ENCODE measurements around the gene RNH1. TPM values are rescaled to one million over a fixed set of nuclear protein-coding genes. Genes with fewer than 3 reads are reported as not detected.

RNH1 gene
- total and polyA plus RNA-seq, 10 of the 15 experiments (the other 5 are each of a cell fraction or from before 2014, with no cell fraction given) = 2.3 to 162 (median 72.1) TPM

DNA sequence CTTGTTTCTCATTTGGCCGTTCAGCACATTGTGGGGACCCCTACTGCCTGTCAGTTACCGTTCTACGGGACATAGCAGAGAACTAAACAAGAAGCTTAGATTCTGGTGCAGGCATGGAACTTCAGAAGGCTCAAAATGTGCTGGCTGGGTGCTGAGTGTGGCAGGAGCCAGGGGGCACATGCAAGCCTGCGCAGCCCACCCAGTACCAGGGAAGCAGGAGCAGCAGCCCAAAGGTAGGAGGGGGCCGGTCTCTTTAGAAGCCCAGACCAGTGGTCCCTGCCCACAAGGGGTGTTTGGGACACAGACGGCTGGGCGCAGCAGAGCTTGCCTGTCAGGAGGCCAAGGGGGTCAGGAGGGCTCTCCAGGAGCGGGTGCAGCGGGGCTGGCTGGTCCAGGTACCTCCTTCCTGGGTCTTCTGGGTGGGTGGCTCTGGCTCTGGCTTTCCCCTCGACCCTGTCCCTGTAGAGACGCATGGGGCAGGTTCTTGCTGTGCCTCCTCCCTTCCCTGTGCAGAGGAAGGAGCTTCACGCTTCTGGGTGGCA, 54.8 kb downstream of the RNH1 start (continued):
- TF ChIP-seq ATF7 (IDR thresholded peaks at IDR 0.05; ENCODE audit: low read depth) (no peak), CBX5 (IDR thresholded peaks at IDR 0.05; ENCODE audit: low read depth) (no peak), TCF12 (IDR thresholded peaks at IDR 0.05; ENCODE audit: low read depth, low read length) (no peak), BRCA1 (IDR thresholded peaks at IDR 0.05; ENCODE audit: low read depth, low read length) (no peak), SMC3 (IDR thresholded peaks at IDR 0.05; ENCODE audit: borderline replicate concordance, low read length) (no peak), EZH2 (IDR thresholded peaks at IDR 0.05; ENCODE audit: borderline replicate concordance, control insufficient read depth, low read depth, low read length) (no peak)

DNA sequence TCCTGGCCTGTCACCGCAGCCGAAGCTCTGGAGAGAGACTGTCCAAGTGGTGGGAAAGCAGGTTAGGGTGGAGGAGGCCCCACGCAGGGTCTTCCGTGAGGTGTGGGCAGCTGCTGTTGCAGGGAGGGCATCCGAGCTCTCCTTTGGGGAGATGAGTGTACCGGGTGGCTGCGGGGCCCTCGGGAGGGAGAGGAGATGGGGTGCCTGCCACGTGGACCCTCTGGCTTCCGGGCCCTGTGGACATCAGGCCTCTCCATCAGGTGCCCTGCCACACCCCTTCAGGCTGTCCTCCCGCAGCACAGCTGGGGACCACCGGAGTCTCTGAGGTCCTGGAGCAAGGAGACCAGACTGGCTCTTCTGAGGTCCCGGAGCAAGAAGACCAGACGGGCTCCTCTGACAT, 55.3 kb downstream of the RNH1 start:
- Histone ChIP-seq H3K4me3 (peak overlapping the region; percentile 82), H3K9me3 (replicated peaks; ENCODE audit: control insufficient read depth, insufficient read depth, low read length) (no peaks in the 10 kb centered on the region), H3K36me3 (ENCODE audit: control insufficient read depth in 2 of 2, insufficient read depth in 2 of 2, low read length in 1 of 2) (peaks cover 2 to 6% of the 10 kb centered on the region in 2 experiments; a peak in 3 of 4 replicates), H3K27ac (ENCODE audit: control insufficient read depth, insufficient read depth) (no peak overlapping the region), H2AFZ (ENCODE audit: control insufficient read depth, low read depth, low read length) (no peak overlapping the region), H3K4me2 (ENCODE audit: control insufficient read depth, insufficient read depth) (peak overlapping the region; percentile 96), H3K9ac (ENCODE audit: control insufficient read depth, insufficient read depth, low read length) (no peak overlapping the region), H4K20me1 (ENCODE audit: control insufficient read depth, insufficient read depth) (no peaks in the 10 kb centered on the region), H3K79me2 (ENCODE audit: control insufficient read depth, insufficient read depth, low read length) (peaks cover 14% of the 10 kb centered on the region), H3K27me3 (replicated peaks in 1 of 2; ENCODE audit: control insufficient read depth in 2 of 2, insufficient read depth in 2 of 2, low read length in 1 of 2) (no peaks in the 10 kb centered on the region), H3K4me1 (ENCODE audit: control insufficient read depth, insufficient read depth, low read length) (peaks cover 16% of the 10 kb centered on the region)
- intact Hi-C loops (cut with micrococcal nuclease; ENCODE audit: unreplicated experiment) (no loop called here), in situ Hi-C loops (cut with MboI) (loop anchor here (5.0 kb wide), 1 partner anchor 51 kb away; no protein-coding TSS in a partner anchor)
- TF ChIP-seq, protein P1, sequence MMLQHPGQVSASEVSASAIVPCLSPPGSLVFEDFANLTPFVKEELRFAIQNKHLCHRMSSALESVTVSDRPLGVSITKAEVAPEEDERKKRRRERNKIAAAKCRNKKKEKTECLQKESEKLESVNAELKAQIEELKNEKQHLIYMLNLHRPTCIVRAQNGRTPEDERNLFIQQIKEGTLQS (IDR thresholded peaks at IDR 0.05; ENCODE audit: borderline replicate concordance, extremely low read depth, low read depth, low read length) = no peak
- TF ChIP-seq TARDBP (IDR thresholded peaks at IDR 0.05; ENCODE audit: borderline replicate concordance) = no peak
- no peak for TF ChIP-seq YBX1 (IDR thresholded peaks at IDR 0.05)
- TF ChIP-seq NBN (IDR thresholded peaks at IDR 0.05) = no peak
- TF ChIP-seq BHLHE40 (IDR thresholded peaks at IDR 0.05; ENCODE audit: borderline replicate concordance in 1 of 2, low read depth in 2 of 2, low read length in 1 of 2) = no peak
- no peak for TF ChIP-seq CBX3 (IDR thresholded peaks at IDR 0.05; ENCODE audit: borderline replicate concordance, low read depth)
- no peak for TF ChIP-seq TCF7 (IDR thresholded peaks at IDR 0.05; ENCODE audit: borderline replicate concordance)
- no peak for TF ChIP-seq MEF2B (IDR thresholded peaks at IDR 0.05; ENCODE audit: partially characterized antibody, poor library complexity, severe bottlenecking)
- no peak for TF ChIP-seq EZH2 (IDR thresholded peaks at IDR 0.05; ENCODE audit: borderline replicate concordance, control insufficient read depth, low read depth, low read length)
- TF ChIP-seq, protein P2, sequence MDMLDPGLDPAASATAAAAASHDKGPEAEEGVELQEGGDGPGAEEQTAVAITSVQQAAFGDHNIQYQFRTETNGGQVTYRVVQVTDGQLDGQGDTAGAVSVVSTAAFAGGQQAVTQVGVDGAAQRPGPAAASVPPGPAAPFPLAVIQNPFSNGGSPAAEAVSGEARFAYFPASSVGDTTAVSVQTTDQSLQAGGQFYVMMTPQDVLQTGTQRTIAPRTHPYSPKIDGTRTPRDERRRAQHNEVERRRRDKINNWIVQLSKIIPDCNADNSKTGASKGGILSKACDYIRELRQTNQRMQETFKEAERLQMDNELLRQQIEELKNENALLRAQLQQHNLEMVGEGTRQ (IDR thresholded peaks at IDR 0.05; ENCODE audit: borderline replicate concordance, low read depth, low read length) = no peak
- TF ChIP-seq HCFC1 (IDR thresholded peaks at IDR 0.05; ENCODE audit: low read length) = no peak
- no peak for TF ChIP-seq EED (IDR thresholded peaks at IDR 0.05; ENCODE audit: low read depth)
- TF ChIP-seq GATAD2B (conservative IDR thresholded peaks at IDR 0.05; ENCODE audit: low read depth) = no peak
- TF ChIP-seq IKZF1 (conservative IDR thresholded peaks at IDR 0.05) = no peak
- TF ChIP-seq, protein P3, sequence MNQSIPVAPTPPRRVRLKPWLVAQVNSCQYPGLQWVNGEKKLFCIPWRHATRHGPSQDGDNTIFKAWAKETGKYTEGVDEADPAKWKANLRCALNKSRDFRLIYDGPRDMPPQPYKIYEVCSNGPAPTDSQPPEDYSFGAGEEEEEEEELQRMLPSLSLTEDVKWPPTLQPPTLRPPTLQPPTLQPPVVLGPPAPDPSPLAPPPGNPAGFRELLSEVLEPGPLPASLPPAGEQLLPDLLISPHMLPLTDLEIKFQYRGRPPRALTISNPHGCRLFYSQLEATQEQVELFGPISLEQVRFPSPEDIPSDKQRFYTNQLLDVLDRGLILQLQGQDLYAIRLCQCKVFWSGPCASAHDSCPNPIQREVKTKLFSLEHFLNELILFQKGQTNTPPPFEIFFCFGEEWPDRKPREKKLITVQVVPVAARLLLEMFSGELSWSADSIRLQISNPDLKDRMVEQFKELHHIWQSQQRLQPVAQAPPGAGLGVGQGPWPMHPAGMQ (IDR thresholded peaks at IDR 0.05; ENCODE audit: borderline replicate concordance) = no peak
- SMC1A ChIA-PET (ENCODE audit: uncharacterized antibody, unreplicated experiment) = no interaction called here
- CTCF ChIA-PET = interaction anchor here (1.4 kb wide), 1 partner anchor 147 kb away, joined by 3 read pairs; no protein-coding TSS in a partner anchor
- TSS peak; percentile 41 for BruUV-seq (replicated peaks)
- RAD21 ChIA-PET (ENCODE audit: unreplicated experiment) = no interaction called here
- POLR2A ChIA-PET = no interaction called here
- FAIRE-seq (no peak), ATAC-seq (no peak), DNase-seq (ENCODE audit: low read depth, low spot score) (no peak)
- WGBS (ENCODE audit: insufficient coverage, insufficient replicate concordance, low lambda C conversion rate, missing lambda C conversion rate) = 89% methylated on average over 14 of the region's 14 CpGs
